Bronchial epithelial cell (primary cell): ENCODE data around the gene TMEM174. TPM values are rescaled to one million over a fixed set of nuclear protein-coding genes. Genes with fewer than 3 reads are reported as not detected.

Source experiments
- DNase-seq: peaks from one replicate; pipeline ENCODE4 v3.0.0-alpha.2; 2010; ENCODE audit warnings: low read depth
- FAIRE-seq: peaks from 2 replicates; lab custom pipeline; 2011; peaks lifted over from hg19 to GRCh38; lab: Jason Lieb, UNC
- H3K27me3 ChIP-seq: 2 replicates; pipeline ENCODE4 v1.5.1; 2011; ENCODE audit warnings: low read length; ENCODE audit not compliant: control insufficient read depth, insufficient read depth
- H3K36me3 ChIP-seq: 2 replicates; pipeline ENCODE4 v1.5.1; 2011; ENCODE audit warnings: low read length; ENCODE audit not compliant: control insufficient read depth, insufficient read depth
- H3K4me3 ChIP-seq: 2 replicates; pipeline ENCODE4 v1.5.1; 2011; ENCODE audit warnings: mild to moderate bottlenecking, low read depth, low read length, control low read depth
- CTCF ChIP-seq: IDR thresholded peaks from 2 replicates; pipeline ENCODE4 v1.5.1; 2011; ENCODE audit warnings: mild to moderate bottlenecking, moderate library complexity, low read length, control low read depth, inconsistent platforms; ENCODE audit not compliant: insufficient read depth, severe bottlenecking
- total RNA-seq: library from RNA; depleted of rRNA; stranded (reverse); fragments of >200 nt; gene quantifications from 2 replicates; pipeline ENCODE4 v1.2.1, GENCODE V29; 2014

The TMEM174 gene
- total RNA-seq, 1 donor from 2014 or later = not detected

GRCh38 chr5:73131711-73132425 is 41.1 kb upstream of the TMEM174 start:
- no peak for TF ChIP-seq CTCF
- H3K4me3 ChIP-seq = no peak overlapping the region
- FAIRE-seq (no peak), DNase-seq (no peak)
- no peaks in the 10 kb centered on the region for H3K27me3 ChIP-seq
- H3K36me3 ChIP-seq = no peaks in the 10 kb centered on the region

- DNase-seq (no peak), FAIRE-seq (no peak)
- H3K36me3 ChIP-seq = no peaks in the 10 kb centered on the region
- no peak overlapping the region for H3K4me3 ChIP-seq
- H3K27me3 ChIP-seq = no peaks in the 10 kb centered on the region
- TF ChIP-seq CTCF = no peak
These were observed 40.2 kb upstream of the TMEM174 start for GRCh38 chr5:73132759-73133158.

- FAIRE-seq = no peak
These were observed 38.0 kb upstream of the TMEM174 start for GRCh38 chr5:73135021-73135420.

GRCh38 chr5:73135429-73136054 is 37.5 kb upstream of the TMEM174 start:
- no peaks in the 10 kb centered on the region for H3K27me3 ChIP-seq
- no peak for FAIRE-seq
- no peak overlapping the region for H3K4me3 ChIP-seq
- H3K36me3 ChIP-seq = no peaks in the 10 kb centered on the region
- no peak for DNase-seq
- TF ChIP-seq CTCF = no peak

More at GRCh38 chr5:73135021-73135420, 38.0 kb upstream of the TMEM174 start:
- H3K36me3 ChIP-seq = no peaks in the 10 kb centered on the region
- no peak for TF ChIP-seq CTCF
- no peak overlapping the region for H3K4me3 ChIP-seq
- DNase-seq = no peak
- H3K27me3 ChIP-seq = no peaks in the 10 kb centered on the region

GRCh38 chr5:73136055-73136562 is 36.9 kb upstream of the TMEM174 start:
- TF ChIP-seq CTCF = no peak
- no peak for DNase-seq
- Histone ChIP-seq H3K4me3 (no peak overlapping the region), H3K36me3 (no peaks in the 10 kb centered on the region), H3K27me3 (no peaks in the 10 kb centered on the region)
- no peak for FAIRE-seq
